AG10803 (cell line): ENCODE measurements around the gene EPHB1.
A peak's percentile ranks its signal among the peaks of the same experiment; 100 is the strongest.

Experiments used
- DNase-seq: peaks from one replicate; pipeline ENCODE4 v3.0.0; 2010; ENCODE audit warnings: low read depth
- H3K4me3 ChIP-seq: 2 replicates; pipeline ENCODE4 v1.5.1; 2011; ENCODE audit warnings: mild to moderate bottlenecking, low read length, control low read depth
- CTCF ChIP-seq: conservative IDR thresholded peaks from 2 replicates; pipeline ENCODE4 v1.5.1; 2011; ENCODE audit warnings: mild to moderate bottlenecking, low read length, control low read depth, inconsistent platforms

Gene EPHB1

GRCh38 chr3:134829721-134830120 is 34.7 kb downstream of the EPHB1 start:
- no peak for DNase-seq
- no peak overlapping the region for H3K4me3 ChIP-seq
- no peak for TF ChIP-seq CTCF

GRCh38 chr3:134832585-134832984 is 37.5 kb downstream of the EPHB1 start:
- H3K4me3 ChIP-seq, result no peak overlapping the region
- no peak for TF ChIP-seq CTCF

GRCh38 chr3:134833453-134834163 is 38.5 kb downstream of the EPHB1 start:
- no peak for TF ChIP-seq CTCF
- H3K4me3 ChIP-seq, result no peak overlapping the region
- DNase-seq, result no peak

More at GRCh38 chr3:134832585-134832984, 37.5 kb downstream of the EPHB1 start:
- DNase-seq, result no peak

GRCh38 chr3:134836921-134837320 is 41.9 kb downstream of the EPHB1 start:
- no peak overlapping the region for H3K4me3 ChIP-seq
- DNase-seq, result no peak
- no peak for TF ChIP-seq CTCF

- DNase-seq, result no peak
- H3K4me3 ChIP-seq, result no peak overlapping the region
- TF ChIP-seq CTCF, result peak; percentile 37
Measured at GRCh38 chr3:134838599-134838998, 43.5 kb downstream of the EPHB1 start.

GRCh38 chr3:134839422-134839821 is 44.4 kb downstream of the EPHB1 start:
- no peak overlapping the region for H3K4me3 ChIP-seq
- TF ChIP-seq CTCF, result no peak
- no peak for DNase-seq

GRCh38 chr3:134839990-134840389 is 44.9 kb downstream of the EPHB1 start:
- DNase-seq, result no peak
- H3K4me3 ChIP-seq, result no peak overlapping the region
- no peak for TF ChIP-seq CTCF
